Stimulated activated CD8-positive, alpha-beta memory T cell treated with anti-CD3 and anti-CD28 coated beads, Interleukin-7, amount 100 ng/mL, for 24 hours (primary cell): Measurements from ENCODE around the gene HOOK2.

Source experiments
- DNase-seq: peaks from one replicate; pipeline ENCODE4 v3.0.0-alpha.2; 2020; ENCODE audit warnings: low read depth

HOOK2 gene

DNA sequence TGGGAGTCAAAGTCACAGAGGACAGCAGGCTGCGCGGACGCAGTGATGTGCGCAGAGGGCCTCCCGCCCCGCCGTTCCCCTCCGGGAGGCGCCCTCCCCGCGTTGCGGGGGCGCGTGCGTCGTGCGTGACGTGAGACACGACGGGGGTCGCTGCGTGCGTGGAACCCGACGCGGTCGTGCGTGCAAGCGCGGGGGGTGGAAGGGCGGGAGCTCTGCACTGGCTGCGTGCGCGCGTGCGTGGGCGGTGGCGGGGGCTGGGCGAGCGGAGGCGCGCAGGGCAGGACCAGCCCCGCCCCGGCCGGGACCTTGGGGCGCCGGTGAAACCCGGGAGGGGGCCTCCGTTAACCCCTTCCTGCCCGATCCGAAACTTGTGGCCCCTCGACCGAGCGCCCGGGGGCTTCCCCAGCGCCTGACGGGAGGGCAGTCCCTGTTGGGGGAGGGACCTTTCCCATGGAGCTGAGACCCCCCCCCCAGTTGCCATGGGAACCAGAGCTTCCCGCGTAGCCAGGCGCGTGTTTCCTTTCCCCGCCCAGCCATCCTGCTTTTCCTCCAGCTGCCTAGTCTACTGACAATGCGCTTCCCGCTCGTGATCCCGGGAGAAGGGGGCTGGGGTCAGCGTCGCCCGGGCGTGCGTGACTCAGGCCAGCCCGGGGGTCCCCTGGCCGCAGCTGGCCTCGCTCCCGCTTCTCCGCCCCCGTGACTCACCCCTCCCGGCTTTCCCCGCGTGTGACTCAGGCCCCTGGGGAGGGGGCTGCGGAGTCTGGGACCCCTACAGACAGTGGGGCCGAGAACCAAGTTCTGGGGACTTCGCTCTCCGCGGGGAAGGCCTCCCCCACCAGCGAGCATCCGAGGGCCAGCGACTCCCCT lies 7.3 kb upstream of the HOOK2 start:
- peak; percentile 80 for DNase-seq

DNA sequence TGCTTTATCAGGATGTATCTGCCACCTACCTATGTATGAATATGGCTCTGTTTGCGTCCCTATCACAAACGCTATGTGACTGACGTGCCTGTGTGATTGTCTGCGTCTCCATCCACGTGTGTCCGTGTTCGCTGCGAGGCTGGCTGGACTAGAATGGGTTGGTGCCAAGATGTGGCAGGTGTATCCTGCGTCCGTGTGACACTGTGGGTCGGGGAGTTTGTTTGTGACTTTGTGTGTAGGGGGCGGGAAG lies 6.7 kb upstream of the HOOK2 start:
- DNase-seq, result no peak

DNA sequence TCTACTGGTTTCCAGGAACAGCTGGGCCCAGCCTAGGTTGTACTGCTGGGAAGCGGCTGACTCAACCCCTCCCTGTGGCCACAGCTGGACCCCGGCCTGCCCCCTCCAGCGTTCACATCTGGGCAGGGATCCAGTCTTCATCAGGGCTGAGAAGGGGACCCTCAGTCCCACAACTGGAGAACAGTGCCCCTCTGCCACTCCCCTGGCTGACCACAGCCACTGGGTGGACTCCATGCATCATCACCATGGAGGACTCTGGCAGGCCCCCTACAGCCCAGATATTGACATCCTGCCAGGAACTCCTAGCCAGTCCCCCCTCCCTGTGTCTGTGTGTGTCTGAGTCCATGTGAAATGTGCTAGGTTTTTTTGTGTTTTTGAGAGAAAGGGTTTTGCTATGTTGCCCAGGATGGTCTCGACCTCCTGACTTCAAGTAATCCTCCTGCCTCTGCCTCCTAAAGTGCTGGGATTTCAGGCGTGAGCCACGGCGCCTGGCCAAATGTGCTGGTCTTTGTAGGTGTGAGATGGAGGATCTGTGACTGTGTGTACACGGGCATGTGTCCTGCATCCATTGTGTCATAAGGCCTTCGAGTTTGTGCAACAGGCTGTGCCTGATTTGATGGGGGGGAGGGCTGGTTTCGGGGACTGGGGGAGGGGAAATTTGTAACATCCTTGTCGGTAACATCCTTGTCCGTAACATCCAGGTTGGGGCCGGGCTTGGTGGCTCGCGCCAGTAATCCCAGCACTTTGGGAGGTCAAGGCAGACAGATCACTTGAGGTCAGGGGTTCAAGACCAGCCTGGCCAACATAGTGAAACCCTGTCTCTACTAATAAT lies 4.0 kb upstream of the HOOK2 start:
- DNase-seq, result no peak

DNA sequence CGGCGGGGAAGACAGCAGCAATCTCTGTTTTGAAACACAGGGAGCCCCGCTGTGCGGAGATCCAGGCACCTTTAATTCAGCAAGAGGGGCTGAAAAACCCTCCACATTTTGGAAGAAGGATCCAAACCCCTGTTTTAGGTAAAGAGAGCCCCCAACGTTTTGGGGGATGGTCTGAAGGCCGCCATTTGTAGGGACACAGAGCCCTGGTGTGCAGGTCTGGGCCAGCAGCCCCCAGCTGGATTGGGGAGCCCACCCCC lies 3.5 kb upstream of the HOOK2 start:
- DNase-seq, result no peak

DNA sequence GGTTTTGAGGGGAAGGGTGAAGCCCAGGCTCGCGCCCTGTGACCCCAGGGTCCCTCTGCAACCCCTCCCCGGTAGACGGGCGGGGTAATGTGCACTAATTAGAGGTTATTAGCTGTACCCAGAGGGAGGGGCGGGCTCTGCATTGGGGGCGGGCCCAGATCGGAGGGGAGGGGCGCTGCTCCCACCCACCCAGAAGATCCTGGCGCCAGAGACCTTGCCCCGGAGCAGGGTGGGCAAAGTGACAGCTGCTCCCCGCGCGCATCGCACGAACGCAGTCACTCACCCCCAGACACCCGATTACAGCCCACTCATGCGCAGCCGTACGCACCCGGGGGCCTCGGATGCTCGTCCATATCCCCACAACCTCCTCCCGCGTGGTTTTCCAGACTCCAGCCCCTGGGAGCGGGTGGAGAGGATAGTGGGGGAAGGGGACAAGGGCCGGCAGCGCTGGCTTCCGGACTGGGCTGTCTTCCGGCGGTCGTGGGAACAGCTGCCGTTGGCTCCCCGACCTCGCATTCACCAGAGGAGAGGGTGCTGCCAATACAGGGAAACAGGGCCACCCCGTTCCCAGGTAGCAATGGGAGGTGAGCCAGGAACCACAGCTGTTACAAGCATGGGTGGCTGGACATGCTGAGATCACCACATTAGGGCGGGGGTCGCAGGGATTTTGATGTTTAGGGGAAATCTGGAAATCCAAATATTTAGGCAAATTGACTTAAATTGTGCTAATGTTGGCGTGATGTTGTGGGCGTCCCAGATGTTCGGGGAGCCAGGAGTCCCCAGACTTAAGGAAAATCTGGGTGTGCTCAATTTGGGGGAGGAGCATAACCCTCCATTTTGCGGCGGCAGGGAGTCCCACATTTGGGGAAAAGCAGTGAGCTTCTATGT lies 2.9 kb upstream of the HOOK2 start:
- no peak for DNase-seq

DNA sequence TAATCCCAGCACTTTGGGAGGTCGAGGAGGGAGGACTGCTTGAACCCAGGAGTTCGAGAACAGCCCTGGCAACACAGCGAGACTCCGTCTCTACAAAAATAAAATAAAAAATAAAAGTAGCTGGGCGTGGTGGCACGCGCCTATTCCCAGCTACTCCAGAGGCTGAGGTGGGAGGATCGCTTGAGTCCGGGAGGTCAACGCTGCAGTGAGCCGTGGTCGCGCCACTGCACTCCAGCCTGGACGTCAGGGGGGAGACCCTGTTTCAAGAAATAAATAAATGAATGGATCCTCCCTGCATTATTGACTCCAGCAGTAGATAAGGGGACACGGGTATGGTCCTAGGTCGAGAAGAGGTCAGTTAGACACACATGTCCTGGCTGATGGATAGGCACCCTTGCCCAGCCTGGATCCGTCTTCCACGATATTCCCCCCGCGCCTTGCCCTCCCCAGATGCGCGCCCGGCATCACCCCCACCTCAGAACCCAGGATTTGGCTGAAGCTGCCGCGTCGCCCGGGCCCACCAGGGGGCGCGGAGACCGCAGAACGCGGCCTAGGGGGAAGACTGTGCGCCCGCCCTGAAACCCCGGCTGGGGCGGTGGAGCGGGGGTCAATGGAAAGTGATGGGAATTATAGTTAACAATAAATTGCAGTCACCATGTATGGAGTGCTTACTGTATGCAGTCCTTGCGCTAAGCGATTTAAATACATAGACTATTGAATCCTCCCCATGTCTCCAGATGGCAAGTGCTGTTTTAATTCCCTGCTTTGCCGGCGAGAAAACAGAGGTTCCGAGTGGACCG lies 2.1 kb upstream of the HOOK2 start:
- peak; percentile 69 for DNase-seq

DNA sequence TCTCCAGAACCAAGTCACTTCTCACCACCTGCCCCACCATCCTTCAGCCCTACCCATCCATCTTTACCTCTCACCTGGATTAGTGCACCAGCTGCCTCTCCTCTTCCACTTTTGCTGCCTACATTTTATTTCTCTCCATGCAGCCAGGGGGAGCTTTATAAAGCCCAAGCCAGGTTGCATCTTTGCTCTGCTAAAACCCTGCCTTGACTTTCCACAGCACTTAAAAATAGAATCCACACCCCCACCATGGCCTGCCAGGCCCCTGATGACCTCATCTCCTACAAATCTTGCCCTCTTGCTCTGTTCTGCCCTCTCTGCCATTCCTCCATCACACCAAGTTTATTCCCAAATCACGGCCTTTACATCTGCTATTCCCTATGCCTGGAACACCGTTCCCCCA lies 1.8 kb downstream of the HOOK2 start:
- no peak for DNase-seq

DNA sequence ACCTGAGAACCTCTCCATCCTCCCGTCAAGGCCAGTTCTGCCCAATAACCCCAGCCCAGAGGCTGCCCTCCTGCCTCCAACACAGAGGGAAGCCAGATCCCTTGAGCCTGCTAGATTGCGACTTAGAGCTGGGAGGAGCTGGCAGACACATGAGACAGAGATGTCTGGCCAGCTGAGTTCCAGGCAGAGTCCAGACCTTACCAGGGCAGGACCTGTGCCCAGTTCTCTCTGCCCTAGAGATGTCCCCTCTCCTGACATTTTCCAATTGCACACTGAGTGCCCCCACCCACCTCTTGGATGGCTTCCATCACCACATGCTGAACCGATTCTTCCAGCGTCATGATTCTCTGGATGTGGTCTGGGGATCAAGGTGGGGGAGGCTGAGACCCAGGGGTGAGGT lies 3.0 kb downstream of the HOOK2 start:
- no peak for DNase-seq

DNA sequence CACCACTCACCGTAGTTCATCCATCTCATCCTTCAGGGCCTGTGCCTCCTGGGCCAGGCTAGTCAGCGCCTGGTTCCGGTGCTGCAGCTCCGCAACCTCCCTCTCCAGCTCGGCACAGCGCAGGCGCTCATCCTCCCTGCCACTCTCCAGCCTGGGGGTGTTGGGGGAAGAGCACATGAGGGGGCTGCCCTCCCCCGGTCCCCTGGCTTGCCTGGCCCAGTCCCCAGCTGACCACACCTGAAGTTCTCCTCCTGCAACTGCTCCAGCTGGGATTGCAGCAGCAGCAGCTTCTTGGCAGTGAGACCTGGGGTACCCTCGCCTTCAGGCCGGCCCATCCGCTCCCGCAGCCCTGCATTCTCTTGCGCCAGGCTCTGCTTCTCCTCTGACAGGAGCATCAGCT lies 4.4 kb downstream of the HOOK2 start:
- DNase-seq, result no peak

DNA sequence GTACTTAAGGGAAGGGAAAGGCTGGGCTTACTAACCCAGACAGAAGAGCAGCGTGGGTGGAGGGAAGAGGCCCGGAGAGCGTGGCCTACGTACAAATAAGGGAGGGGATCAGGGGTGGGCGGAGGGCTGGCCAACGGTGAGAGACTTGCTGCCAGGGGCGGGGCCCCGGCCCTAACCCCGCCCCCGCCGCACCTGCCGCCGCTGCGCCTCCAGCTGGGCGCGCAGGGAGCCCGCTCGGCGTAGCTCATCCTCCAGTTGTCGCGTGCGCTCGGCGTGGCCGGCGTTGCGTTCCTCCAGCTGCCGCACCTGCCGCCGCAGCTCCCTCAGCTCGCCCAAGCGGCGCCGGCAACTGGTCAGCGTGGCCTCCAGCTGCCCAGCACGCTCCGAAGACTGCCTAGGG lies 5.7 kb downstream of the HOOK2 start:
- DNase-seq, result no peak

DNA sequence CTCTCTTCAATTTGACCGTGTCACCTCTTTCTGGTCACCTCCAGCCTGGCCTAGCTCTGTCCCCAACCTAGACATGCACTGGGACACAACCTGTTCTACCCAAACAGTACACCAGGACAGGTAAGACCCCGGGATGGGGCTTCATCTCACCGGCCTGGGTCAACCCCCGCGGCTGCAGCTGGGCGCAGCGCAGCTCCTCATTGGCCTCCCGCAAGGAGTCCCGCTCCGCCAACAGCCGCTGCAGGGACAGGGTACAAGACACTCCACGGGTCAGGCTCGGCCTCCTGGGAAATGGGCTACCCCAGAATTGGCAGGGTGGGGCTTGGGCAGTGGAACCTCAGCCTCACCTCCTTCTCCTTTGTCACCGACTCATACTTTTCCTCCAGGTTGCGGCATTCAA lies 7.7 kb downstream of the HOOK2 start:
- no peak for DNase-seq

DNA sequence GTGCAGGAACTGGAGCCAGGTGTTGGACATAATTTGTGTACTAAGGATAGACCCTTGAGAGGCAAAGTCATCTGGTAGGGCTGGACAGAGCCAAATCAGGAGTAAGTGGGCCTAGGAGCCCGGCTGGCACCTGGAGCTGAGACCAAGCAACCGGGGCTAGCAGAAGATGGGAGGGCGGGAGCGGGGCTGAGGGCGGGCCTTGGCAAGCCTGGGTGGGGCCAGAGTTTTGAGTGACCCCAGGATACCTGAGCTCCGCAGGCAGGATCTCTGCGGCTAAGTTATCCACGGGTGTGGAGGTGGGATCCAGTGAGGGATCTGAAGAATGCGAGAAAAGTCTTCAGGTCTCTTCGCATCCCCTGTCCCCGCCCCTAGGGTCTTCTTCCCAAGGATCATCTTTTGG lies 8.2 kb downstream of the HOOK2 start:
- DNase-seq, result no peak

DNA sequence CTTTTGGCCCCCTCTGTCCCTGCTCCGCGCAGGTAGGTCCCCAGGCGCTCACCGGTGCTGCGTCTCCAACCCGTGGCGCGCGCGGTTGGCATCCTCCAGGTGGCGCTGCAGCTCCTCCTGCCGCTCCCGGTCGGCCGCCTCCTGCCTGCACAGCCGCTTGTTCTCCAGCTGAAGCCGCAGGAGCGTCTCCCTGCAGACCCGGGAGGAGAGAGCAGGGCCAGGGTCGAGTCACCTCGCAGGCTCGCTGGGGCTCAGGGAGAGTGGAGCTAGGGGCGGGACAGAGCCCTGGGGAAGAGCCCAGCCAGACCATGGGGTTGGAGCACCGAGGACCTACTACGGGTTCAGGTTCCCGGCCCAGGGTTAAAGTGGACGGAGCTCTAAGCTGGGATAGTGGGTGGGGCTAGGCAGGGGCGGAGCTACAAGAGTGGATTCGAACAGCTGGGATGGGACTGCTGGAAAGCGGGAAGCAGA lies 9.3 kb downstream of the HOOK2 start:
- DNase-seq, result peak; percentile 61

DNA sequence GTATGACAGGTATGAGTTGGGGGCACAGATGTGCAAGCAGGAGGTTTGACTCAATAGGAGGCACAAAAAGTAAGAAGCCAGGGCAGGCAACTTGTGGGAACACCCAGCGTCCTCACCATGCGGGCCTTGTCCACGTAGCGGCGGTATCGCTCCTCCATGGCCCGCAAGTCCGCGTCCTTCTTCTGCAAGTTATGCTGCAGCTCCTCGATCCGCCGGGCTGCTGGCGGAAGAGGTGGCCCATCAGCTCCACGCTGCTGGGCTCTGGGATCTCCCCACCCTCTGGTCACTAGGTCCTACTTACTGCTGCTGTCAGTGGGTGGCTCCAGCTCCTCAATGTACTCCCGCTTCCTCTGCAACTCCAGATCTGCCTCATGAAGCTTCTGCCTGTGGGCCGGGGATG lies 10.7 kb downstream of the HOOK2 start:
- no peak for DNase-seq

DNA sequence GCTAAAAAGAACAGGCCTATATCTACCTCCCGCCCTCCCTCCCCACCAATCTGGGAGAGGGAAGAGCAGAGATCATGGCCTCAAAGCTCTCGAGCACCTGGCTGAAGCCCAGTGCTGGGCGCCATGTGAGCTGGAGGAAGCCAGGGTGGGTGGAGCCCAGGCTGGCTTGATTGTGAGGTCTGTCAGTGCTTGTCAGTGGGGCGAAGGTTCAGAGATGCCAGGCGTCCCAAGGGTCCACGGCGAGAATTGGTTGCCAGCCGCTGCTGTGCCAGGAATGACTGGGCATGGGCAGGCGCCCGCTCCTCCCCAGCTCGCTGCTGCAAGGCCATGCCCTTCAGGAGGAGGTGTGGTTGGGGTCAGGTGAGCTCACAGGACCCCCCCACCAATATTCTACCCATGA lies 12.3 kb downstream of the HOOK2 start:
- DNase-seq, result no peak

DNA sequence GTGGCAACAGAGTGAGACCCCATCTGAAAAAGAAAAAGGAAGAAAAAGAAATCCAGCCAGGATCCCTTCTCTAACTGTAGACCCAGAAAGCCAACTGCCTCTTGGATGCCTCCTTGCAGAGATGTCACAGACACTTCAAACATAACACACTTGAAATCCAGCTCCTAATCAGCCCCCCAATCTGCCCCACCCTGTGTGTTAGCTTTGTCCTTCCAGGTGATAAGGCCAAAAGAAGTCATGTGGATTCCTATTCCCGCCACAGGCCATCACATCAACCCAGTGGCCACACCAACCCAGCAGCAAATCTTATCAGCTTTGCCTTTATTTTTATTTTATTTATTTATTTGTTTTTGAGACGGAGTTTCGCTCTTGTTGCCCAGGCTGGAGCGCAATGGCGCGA lies 15.7 kb downstream of the HOOK2 start:
- DNase-seq, result no peak

DNA sequence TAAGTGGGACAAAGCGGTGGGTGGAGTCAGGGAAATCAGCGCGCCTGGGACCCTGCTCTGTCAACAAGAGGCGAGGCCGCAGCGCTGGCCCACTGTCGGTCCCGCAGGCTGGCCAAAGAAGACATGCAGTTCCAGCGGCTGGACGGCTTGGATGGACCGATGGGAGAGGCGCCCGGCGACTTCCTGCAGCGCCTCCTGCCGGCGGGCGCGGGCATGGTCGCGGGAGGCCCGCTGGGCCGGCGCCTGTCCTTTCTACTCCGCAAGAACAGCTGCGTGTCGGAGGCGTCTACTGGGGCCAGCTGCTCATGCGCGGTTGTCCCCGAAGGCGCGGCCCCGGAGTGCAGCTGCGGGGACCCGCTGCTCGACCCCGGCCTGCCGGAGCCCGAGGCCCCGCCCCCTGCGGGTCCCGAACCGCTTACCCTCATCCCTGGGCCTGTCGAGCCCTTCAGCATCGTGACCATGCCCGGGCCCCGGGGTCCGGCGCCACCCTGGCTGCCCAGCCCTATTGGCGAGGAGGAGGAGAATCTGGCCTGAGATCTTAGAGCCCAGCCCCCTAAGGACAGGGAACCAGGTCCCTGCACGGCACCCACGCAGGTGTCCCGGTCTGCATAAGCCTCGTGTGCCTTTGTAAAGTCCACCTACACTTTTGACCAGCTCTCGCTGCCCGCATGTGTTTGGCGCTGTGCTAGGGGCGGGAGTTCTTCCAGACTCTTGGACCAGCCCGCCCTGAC lies 17.6 kb downstream of the HOOK2 start:
- DNase-seq, result no peak

DNA sequence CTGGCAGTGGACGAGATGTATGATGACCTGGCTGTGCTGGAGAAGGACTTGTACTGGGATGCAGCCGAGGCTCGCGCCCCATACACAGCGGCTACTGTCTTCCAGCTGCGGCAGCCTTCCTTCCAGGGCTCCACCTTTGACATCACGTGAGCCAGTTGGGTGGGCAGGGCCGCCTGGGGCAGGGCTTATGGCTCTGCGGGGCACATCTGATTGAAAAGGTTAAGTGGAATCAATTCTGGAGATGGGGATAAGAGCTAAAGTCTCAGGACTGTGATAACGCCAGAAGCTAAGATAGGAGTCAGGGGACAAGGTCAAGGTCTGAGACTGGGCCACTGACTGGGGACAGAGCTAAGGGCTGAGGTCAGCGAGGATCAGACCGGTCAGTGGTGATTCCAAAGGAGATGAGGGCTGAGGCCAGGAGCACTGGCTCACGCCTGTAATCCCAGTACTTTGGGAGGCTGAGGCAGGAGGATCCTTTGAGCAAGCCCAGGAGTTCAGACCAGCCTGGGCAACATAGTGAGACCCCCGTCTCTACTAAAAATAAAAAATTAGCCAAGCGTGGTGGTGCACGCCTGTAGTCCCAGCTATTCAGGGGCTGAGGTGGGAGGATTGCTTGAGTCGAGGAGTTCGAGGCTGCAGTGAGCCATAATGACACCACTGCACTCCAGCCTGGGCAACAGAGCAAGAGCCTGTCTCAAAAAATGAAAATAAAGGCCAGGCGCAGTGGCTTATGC lies 19.0 kb downstream of the HOOK2 start:
- no peak for DNase-seq

DNA sequence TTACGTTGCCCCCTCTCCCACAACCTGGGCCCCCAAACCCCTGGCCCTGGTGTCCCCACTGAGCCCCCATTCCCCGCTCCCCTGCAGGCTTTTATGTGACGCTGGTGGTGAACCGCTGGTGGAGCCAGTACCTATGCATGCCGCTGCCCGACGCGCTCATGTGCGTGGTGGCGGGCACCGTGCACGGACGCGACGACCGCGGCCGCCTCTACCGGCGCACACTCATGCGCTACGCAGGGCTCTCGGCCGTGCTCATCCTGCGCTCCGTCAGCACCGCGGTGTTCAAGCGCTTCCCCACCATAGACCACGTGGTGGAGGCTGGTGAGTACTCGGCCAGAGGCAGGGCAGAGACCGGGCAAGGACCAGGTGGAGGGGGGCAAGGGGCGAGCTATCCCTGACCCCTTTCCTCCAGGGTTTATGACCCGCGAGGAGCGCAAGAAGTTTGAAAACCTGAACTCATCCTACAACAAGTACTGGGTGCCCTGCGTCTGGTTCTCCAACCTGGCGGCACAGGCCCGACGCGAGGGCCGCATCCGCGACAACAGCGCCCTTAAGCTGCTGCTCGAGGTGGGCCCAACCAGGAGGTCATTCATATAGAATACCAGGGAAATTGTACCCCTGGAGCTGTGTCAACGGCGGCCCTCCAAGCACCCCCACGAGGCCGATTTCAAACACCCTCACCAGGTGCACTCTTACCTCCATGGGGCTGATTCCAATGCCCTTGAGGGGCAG lies 20.7 kb downstream of the HOOK2 start:
- DNase-seq, result no peak
